HS-5 (cell line): ENCODE data around the gene DMXL1.
"Not testable (repeated sequence)": the region's sequence is repeated elsewhere in the genome, so short reads cannot be mapped to it uniquely, and the experiment has no call there.

Experiments used
- DNase-seq: peaks from one replicate; pipeline ENCODE4 v3.0.0-alpha.2; 2012; ENCODE audit warnings: low read depth

DMXL1 gene

GRCh38 chr5:119063579-119064379 is 7.1 kb upstream of the DMXL1 start:
- no peak for DNase-seq

- DNase-seq, result no peak
Measured at GRCh38 chr5:119067450-119067849, 3.4 kb upstream of the DMXL1 start.

GRCh38 chr5:119070578-119070827 is 384 bp upstream of the DMXL1 start:
- no peak for DNase-seq

- no peak for DNase-seq
Measured at GRCh38 chr5:119071561-119071995, 691 bp downstream of the DMXL1 start.

- DNase-seq, result no peak
Measured at GRCh38 chr5:119072496-119072895, 1.6 kb downstream of the DMXL1 start.

- not testable (repeated sequence) for DNase-seq
Measured at GRCh38 chr5:119073746-119074337, 3.0 kb downstream of the DMXL1 start.

GRCh38 chr5:119074419-119074818 is 3.5 kb downstream of the DMXL1 start:
- no peak for DNase-seq

GRCh38 chr5:119075269-119075668 is 4.4 kb downstream of the DMXL1 start:
- not testable (repeated sequence) for DNase-seq

- DNase-seq, result no peak
Measured at GRCh38 chr5:119076080-119076479, 5.2 kb downstream of the DMXL1 start.

- no peak for DNase-seq
Measured at GRCh38 chr5:119077444-119077843, 6.6 kb downstream of the DMXL1 start.

- DNase-seq, result no peak
Measured at GRCh38 chr5:119078071-119078846, 7.4 kb downstream of the DMXL1 start.

- no peak for DNase-seq
Measured at GRCh38 chr5:119078861-119079260, 8.0 kb downstream of the DMXL1 start.

- DNase-seq, result no peak
Measured at GRCh38 chr5:119079318-119079921, 8.5 kb downstream of the DMXL1 start.

- no peak for DNase-seq
Measured at GRCh38 chr5:119080936-119081335, 10.0 kb downstream of the DMXL1 start.

GRCh38 chr5:119082691-119083090 is 11.8 kb downstream of the DMXL1 start:
- DNase-seq, result no peak

GRCh38 chr5:119083679-119084078 is 12.8 kb downstream of the DMXL1 start:
- no peak for DNase-seq

- DNase-seq, result no peak
Measured at GRCh38 chr5:119088438-119088837, 17.6 kb downstream of the DMXL1 start.

GRCh38 chr5:119095611-119096010 is 24.7 kb downstream of the DMXL1 start:
- DNase-seq, result no peak

GRCh38 chr5:119105971-119106370 is 35.1 kb downstream of the DMXL1 start:
- no peak for DNase-seq

GRCh38 chr5:119112151-119112550 is 41.3 kb downstream of the DMXL1 start:
- DNase-seq, result no peak

GRCh38 chr5:119117237-119117636 is 46.4 kb downstream of the DMXL1 start:
- DNase-seq, result no peak

- DNase-seq, result no peak
Measured at GRCh38 chr5:119118000-119118399, 47.1 kb downstream of the DMXL1 start.

- DNase-seq, result no peak
Measured at GRCh38 chr5:119120893-119121292, 50.0 kb downstream of the DMXL1 start.
